ENCODE measurements around the gene SIM1.

Gene SIM1

GRCh38 chr6:100446115-100447080 is 18.3 kb downstream of the SIM1 start:
- Histone ChIP-seq H3K36me3 (ENCODE audit: control insufficient read depth in 2 of 2, insufficient read depth in 1 of 2, low read length in 2 of 2) (peaks cover 3 to 35% of the 10 kb centered on the region in 2 experiments; a peak in 1 of 3 replicates), H3K9me3 (ENCODE audit: control insufficient read depth, insufficient read depth, low read depth, low read length) (no peaks in the 10 kb centered on the region), H3K4me3 (ENCODE audit: low read depth, low read length) (no peak overlapping the region), H3K4me1 (ENCODE audit: control insufficient read depth, insufficient read depth, low read length) (no peaks in the 10 kb centered on the region), H3K27ac (ENCODE audit: extremely low read depth, low read depth, low read length) (no peak overlapping the region)
- TF ChIP-seq ZNF501 (tag by site-specific recombination; IDR thresholded peaks at IDR 0.05): no peak
- no peak for TF ChIP-seq ZNF175 (tag by site-specific recombination; IDR thresholded peaks at IDR 0.05)
- no peak for TF ChIP-seq ZNF366 (tag by site-specific recombination; conservative IDR thresholded peaks at IDR 0.05)
- no peak for TF ChIP-seq ZNF677 (tag by site-specific recombination; IDR thresholded peaks at IDR 0.05)
- TF ChIP-seq SCRT1 (tag by site-specific recombination; IDR thresholded peaks at IDR 0.05; ENCODE audit: borderline replicate concordance): no peak
- no peak for TF ChIP-seq ZNF626 (tag by site-specific recombination; IDR thresholded peaks at IDR 0.05)
- no peak for TF ChIP-seq ZNF394 (tag by site-specific recombination; IDR thresholded peaks at IDR 0.05; ENCODE audit: borderline replicate concordance)
- TF ChIP-seq ZNF155 (tag by site-specific recombination; IDR thresholded peaks at IDR 0.05): no peak
- TF ChIP-seq ZNF302 (tag by site-specific recombination; IDR thresholded peaks at IDR 0.05; ENCODE audit: low read depth): no peak
- TF ChIP-seq HOXD13 (CRISPR knock-in tag; IDR thresholded peaks at IDR 0.05; ENCODE audit: borderline replicate concordance): no peak
- TF ChIP-seq ZNF513 (tag by site-specific recombination; IDR thresholded peaks at IDR 0.05): no peak
- POLR2A ChIA-PET: no interaction called here
- CTCF ChIA-PET: interaction anchor here (4.7 kb wide), 1 partner anchor 14 kb away, joined by 23 read pairs; no protein-coding TSS in a partner anchor

- POLR2A ChIA-PET: no interaction called here
- Histone ChIP-seq H3K4me3 (ENCODE audit: low read depth, low read length) (no peak overlapping the region), H3K36me3 (ENCODE audit: control insufficient read depth in 2 of 2, insufficient read depth in 1 of 2, low read length in 2 of 2) (peaks cover 3 to 35% of the 10 kb centered on the region in 2 experiments; a peak in 1 of 3 replicates), H3K9me3 (ENCODE audit: control insufficient read depth, insufficient read depth, low read depth, low read length) (no peaks in the 10 kb centered on the region), H3K27ac (ENCODE audit: extremely low read depth, low read depth, low read length) (no peak overlapping the region), H3K4me1 (ENCODE audit: control insufficient read depth, insufficient read depth, low read length) (no peaks in the 10 kb centered on the region)
- CTCF ChIA-PET: interaction anchor here (4.7 kb wide), 1 partner anchor 15 kb away, joined by 23 read pairs; no protein-coding TSS in a partner anchor
- TF ChIP-seq ZNF558 (tag by site-specific recombination; IDR thresholded peaks at IDR 0.05): no peak
- no peak for TF ChIP-seq SCRT2 (tag by site-specific recombination; IDR thresholded peaks at IDR 0.05)
- TF ChIP-seq ZXDB (tag by site-specific recombination; IDR thresholded peaks at IDR 0.05): no peak
- no peak for TF ChIP-seq ZNF777 (tag by site-specific recombination; IDR thresholded peaks at IDR 0.05; ENCODE audit: borderline replicate concordance)
- no peak for TF ChIP-seq ZNF169 (tag by site-specific recombination; IDR thresholded peaks at IDR 0.05)
- TF ChIP-seq SALL2 (tag by site-specific recombination; IDR thresholded peaks at IDR 0.05; ENCODE audit: borderline replicate concordance): no peak
- no peak for TF ChIP-seq ZNF214 (tag by site-specific recombination; IDR thresholded peaks at IDR 0.05; ENCODE audit: borderline replicate concordance)
- TF ChIP-seq AEBP2 (tag by site-specific recombination; IDR thresholded peaks at IDR 0.05; ENCODE audit: borderline replicate concordance): no peak
- TF ChIP-seq ZNF280D (tag by site-specific recombination; IDR thresholded peaks at IDR 0.05): no peak
- no peak for TF ChIP-seq ZNF555 (tag by site-specific recombination; conservative IDR thresholded peaks at IDR 0.05)
- no peak for TF ChIP-seq IKZF3 (tag by site-specific recombination; IDR thresholded peaks at IDR 0.05)
- TF ChIP-seq ZNF585B (tag by site-specific recombination; IDR thresholded peaks at IDR 0.05): no peak
- TF ChIP-seq GFI1B (tag by site-specific recombination; IDR thresholded peaks at IDR 0.05): no peak
- no peak for TF ChIP-seq ZNF175 (tag by site-specific recombination; IDR thresholded peaks at IDR 0.05)
Measured at GRCh38 chr6:100445512-100445911, 19.2 kb downstream of the SIM1 start.

All from HEK293 (cell line).